ENCODE measurements around the gene MED12L.

MED12L gene

DNA sequence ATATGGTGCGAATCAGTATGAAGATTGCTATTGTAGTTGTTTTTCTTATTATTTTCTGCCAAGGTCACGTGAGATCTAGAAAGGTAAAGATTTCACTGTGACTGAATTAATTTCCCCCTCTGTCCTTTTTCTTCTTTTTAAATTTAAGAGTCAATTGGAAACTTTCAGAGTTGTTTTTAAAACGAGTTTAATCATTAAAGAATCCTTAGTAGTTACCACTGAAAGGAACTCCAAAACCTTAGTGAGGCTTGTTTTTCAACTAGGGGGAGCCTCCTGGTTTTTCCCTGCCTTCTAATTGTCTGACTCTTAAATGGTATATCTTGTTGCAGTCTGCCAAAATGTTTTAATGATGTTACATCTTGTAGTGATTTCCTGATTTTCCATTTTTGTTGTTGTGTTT is 281.5 kb downstream of the MED12L start:
- Histone ChIP-seq H3K4me3 (ENCODE audit: low read depth, low read length) (no peak overlapping the region), H3K9ac (no peak overlapping the region), H3K9me3 (ENCODE audit: control insufficient read depth, low read length) (no peaks in the 10 kb centered on the region), H3K79me2 (no peaks in the 10 kb centered on the region), H3K36me3 (ENCODE audit: control insufficient read depth, insufficient read depth, low read length) (no peaks in the 10 kb centered on the region), H3K27me3 (ENCODE audit: control insufficient read depth, insufficient read depth, low read length) (no peaks in the 10 kb centered on the region), H3K27ac (no peak overlapping the region), H3K4me2 (ENCODE audit: low read length) (no peak overlapping the region), H2AFZ (no peak overlapping the region), H3K4me1 (no peaks in the 10 kb centered on the region)
- TF ChIP-seq CTCF (IDR thresholded peaks at IDR 0.05) = no peak

GRCh38 chr3:151367448-151367847 is 282.0 kb downstream of the MED12L start:
- Histone ChIP-seq H3K79me2 (no peaks in the 10 kb centered on the region), H3K9ac (no peak overlapping the region), H3K4me1 (no peaks in the 10 kb centered on the region), H3K4me2 (ENCODE audit: low read length) (no peak overlapping the region), H3K9me3 (ENCODE audit: control insufficient read depth, low read length) (no peaks in the 10 kb centered on the region), H3K36me3 (ENCODE audit: control insufficient read depth, insufficient read depth, low read length) (no peaks in the 10 kb centered on the region), H3K27ac (no peak overlapping the region), H3K4me3 (ENCODE audit: low read depth, low read length) (no peak overlapping the region), H3K27me3 (ENCODE audit: control insufficient read depth, insufficient read depth, low read length) (no peaks in the 10 kb centered on the region), H2AFZ (no peak overlapping the region)
- no peak for TF ChIP-seq CTCF (IDR thresholded peaks at IDR 0.05)

GRCh38 chr3:151371526-151371925 is 286.1 kb downstream of the MED12L start:
- no peaks in the 10 kb centered on the region for H3K79me2 ChIP-seq
- H2AFZ ChIP-seq = no peak overlapping the region
- H3K4me3 ChIP-seq (ENCODE audit: low read depth, low read length) = no peak overlapping the region
- no peaks in the 10 kb centered on the region for H3K36me3 ChIP-seq (ENCODE audit: control insufficient read depth, insufficient read depth, low read length)
- H3K9me3 ChIP-seq (ENCODE audit: control insufficient read depth, low read length) = no peaks in the 10 kb centered on the region
- no peak overlapping the region for H3K9ac ChIP-seq
- no peaks in the 10 kb centered on the region for H3K27me3 ChIP-seq (ENCODE audit: control insufficient read depth, insufficient read depth, low read length)
- no peaks in the 10 kb centered on the region for H3K4me1 ChIP-seq
- TF ChIP-seq CTCF (IDR thresholded peaks at IDR 0.05) = no peak
- H3K4me2 ChIP-seq (ENCODE audit: low read length) = no peak overlapping the region
- H3K27ac ChIP-seq = no peak overlapping the region

DNA sequence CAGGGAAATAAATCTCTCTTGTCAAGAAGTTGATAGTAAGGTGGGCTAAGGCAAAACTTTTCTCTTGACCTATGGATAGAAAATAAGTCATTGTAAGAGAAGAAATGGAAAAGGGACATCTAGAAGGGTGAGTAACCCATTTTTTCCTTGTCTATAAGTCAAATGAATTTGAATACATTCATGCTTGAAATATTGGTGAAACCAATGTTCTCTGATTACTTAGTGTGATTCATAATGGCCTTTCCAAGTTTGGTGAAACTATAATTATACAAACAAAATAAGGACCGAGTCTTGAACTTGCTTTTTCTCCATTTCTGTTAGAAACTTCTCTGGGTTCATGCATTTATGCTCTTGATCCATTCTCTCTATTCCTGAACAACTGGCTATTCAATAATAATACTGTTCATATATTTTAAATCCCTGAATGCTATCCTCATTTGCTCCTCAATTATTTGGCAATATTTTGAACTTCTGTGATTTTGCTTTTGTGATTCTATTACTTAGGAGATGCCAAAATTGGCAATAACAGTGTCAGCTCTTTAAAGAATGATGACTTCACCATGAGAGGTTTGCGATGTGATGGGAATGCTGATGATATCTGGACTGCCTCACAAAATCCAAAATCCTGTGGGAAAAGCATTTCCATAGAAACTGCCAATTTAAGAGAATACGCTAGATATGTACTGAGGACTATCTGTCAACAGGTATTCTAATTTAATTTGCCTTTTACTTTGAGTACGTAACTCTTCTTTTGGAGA is 286.8 kb downstream of the MED12L start:
- Histone ChIP-seq H3K79me2 (no peaks in the 10 kb centered on the region), H2AFZ (no peak overlapping the region), H3K4me3 (ENCODE audit: low read depth, low read length) (no peak overlapping the region), H3K36me3 (ENCODE audit: control insufficient read depth, insufficient read depth, low read length) (no peaks in the 10 kb centered on the region), H3K27ac (no peak overlapping the region), H3K27me3 (ENCODE audit: control insufficient read depth, insufficient read depth, low read length) (no peaks in the 10 kb centered on the region), H3K4me2 (ENCODE audit: low read length) (no peak overlapping the region), H3K9ac (no peak overlapping the region), H3K4me1 (no peaks in the 10 kb centered on the region), H3K9me3 (ENCODE audit: control insufficient read depth, low read length) (no peaks in the 10 kb centered on the region)
- no peak for TF ChIP-seq CTCF (IDR thresholded peaks at IDR 0.05)

- TF ChIP-seq CTCF (IDR thresholded peaks at IDR 0.05) = no peak
Observed at GRCh38 chr3:151377768-151378385, 292.4 kb downstream of the MED12L start.

More at GRCh38 chr3:151377768-151378385, 292.4 kb downstream of the MED12L start:
- Histone ChIP-seq H3K79me2 (no peaks in the 10 kb centered on the region), H3K27ac (no peak overlapping the region), H3K4me3 (ENCODE audit: low read depth, low read length) (no peak overlapping the region), H3K4me1 (no peaks in the 10 kb centered on the region), H3K36me3 (ENCODE audit: control insufficient read depth, insufficient read depth, low read length) (no peaks in the 10 kb centered on the region), H2AFZ (no peak overlapping the region), H3K27me3 (ENCODE audit: control insufficient read depth, insufficient read depth, low read length) (no peaks in the 10 kb centered on the region), H3K9ac (no peak overlapping the region), H3K9me3 (ENCODE audit: control insufficient read depth, low read length) (no peaks in the 10 kb centered on the region), H3K4me2 (ENCODE audit: low read length) (no peak overlapping the region)
